T-cell (primary cell): ENCODE measurements around the gene KDM1B. TPM values are rescaled to one million over a fixed set of nuclear protein-coding genes. Genes with fewer than 3 reads are reported as not detected.

Source experiments
- ATAC-seq, 4 experiments: fragments of 200-7000 bp in 3 of 4; fragments of 150-1000 bp in 1 of 4; cut with Tn5 transposase; replicated peaks in 1 of 4; 1 replicate in 3 of 4; 2 replicates in 1 of 4; pipeline ENCODE4 v1.10.0; 2021; ENCODE audit warnings: moderate library complexity in 3 of 4, mild to moderate bottlenecking in 2 of 4, moderate number of reproducible peaks in 1 of 4
- CTCF ChIA-PET, 2 donors: fragments of 300-600 bp; sonication (Branson Sonifier 250); formaldehyde crosslinking; loops; one replicate each; lab custom pipeline; 2022; ENCODE audit warnings: antibody characterized with exemption in 2 of 2; lab: Charles Lee
- POLR2A ChIA-PET, 2 donors: fragments of 300-600 bp; sonication (Branson Sonifier 250); formaldehyde crosslinking; loops; one replicate each; lab custom pipeline; 2022; ENCODE audit warnings: antibody characterized with exemption in 2 of 2; lab: Charles Lee
- DNase-seq, 35 experiments: peaks; one replicate each; pipeline versions ENCODE4 v3.0.0 to v3.0.0-alpha.2; 2013 to 2023
- H3K27ac ChIP-seq: one replicate; pipeline ENCODE4 v1.5.1; 2013; ENCODE audit warnings: low read length
- H3K27me3 ChIP-seq, 2 experiments: replicated peaks in 1 of 2; 1 replicate in 1 of 2; 2 replicates in 1 of 2; pipeline versions ENCODE4 v1.6.1 to v1.7.0; 2013; ENCODE audit warnings: low read length in 1 of 2, mixed read lengths in 1 of 2; ENCODE audit not compliant: control insufficient read depth in 2 of 2, insufficient read depth in 2 of 2; ENCODE audit errors: extremely low read depth in 1 of 2
- H3K36me3 ChIP-seq, 2 donors: 1 replicate in 1 of 2; 2 replicates in 1 of 2; pipeline versions ENCODE4 v1.6.1 to v1.7.0; 2013; ENCODE audit warnings: low read length in 1 of 2; ENCODE audit not compliant: control insufficient read depth in 2 of 2, insufficient read depth in 1 of 2; ENCODE audit errors: extremely low read depth in 1 of 2
- H3K4me1 ChIP-seq, 2 experiments: 1 replicate in 1 of 2; 2 replicates in 1 of 2; pipeline versions ENCODE4 v1.6.1 to v1.7.0; 2013; ENCODE audit warnings: low read length in 2 of 2, mixed read lengths in 1 of 2; ENCODE audit not compliant: insufficient read depth in 2 of 2, control insufficient read depth in 1 of 2; ENCODE audit errors: extremely low read depth in 1 of 2
- H3K4me3 ChIP-seq, 2 donors: 1 replicate in 1 of 2; 2 replicates in 1 of 2; pipeline versions ENCODE4 v1.5.1 to v1.7.0; 2013; ENCODE audit warnings: mild to moderate bottlenecking in 2 of 2, low read length in 1 of 2, moderate library complexity in 1 of 2; ENCODE audit not compliant: control insufficient read depth in 1 of 2; ENCODE audit errors: extremely low read depth in 1 of 2
- H3K9me3 ChIP-seq: 2 replicates; pipeline ENCODE4 v1.7.0; 2013
- H3K27ac Mint-ChIP-seq, 2 donors: one replicate each; pipeline ENCODE4 v1.8.0; 2020 to 2021; ENCODE audit warnings: mild to moderate bottlenecking in 2 of 2, mixed read lengths in 2 of 2
- H3K27me3 Mint-ChIP-seq, 2 donors: one replicate each; pipeline ENCODE4 v1.8.0; 2021 to 2022; ENCODE audit warnings: mixed read lengths in 2 of 2
- H3K36me3 Mint-ChIP-seq: one replicate; pipeline ENCODE4 v1.8.0; 2021; ENCODE audit warnings: mixed read lengths
- H3K4me1 Mint-ChIP-seq, 3 donors: one replicate each; pipeline ENCODE4 v1.8.0; 2020 to 2022; ENCODE audit warnings: mixed read lengths in 3 of 3, mild to moderate bottlenecking in 1 of 3
- H3K4me3 Mint-ChIP-seq, 3 donors: one replicate each; pipeline ENCODE4 v1.8.0; 2020 to 2022; ENCODE audit warnings: mild to moderate bottlenecking in 3 of 3, mixed read lengths in 3 of 3, moderate library complexity in 3 of 3
- H3K9me3 Mint-ChIP-seq, 3 donors: one replicate each; pipeline ENCODE4 v1.8.0; 2020 to 2022; ENCODE audit warnings: mixed read lengths in 3 of 3
- WGBS: methylation state at CpG from one replicate; pipeline ENCODE4 v1.1.5; 2013; ENCODE audit warnings: missing lambda C conversion rate; ENCODE audit not compliant: insufficient coverage; 5-methylcytosine and 5-hydroxymethylcytosine counted together
- total RNA-seq, 35 experiments: library from RNA in 6 of 35; stranded (reverse) in 6 of 35; fragments of 120-200 nt in 1 of 35; gene quantifications; one replicate each; pipeline versions ENCODE4 v1.2.1 to v1.2.4 and lab custom pipeline; 2013 to 2026

KDM1B gene
- total RNA-seq, 5 donors from 2014 or later (not counting 1 experiment from before 2014, with no cell fraction given), result 9.0 to 10.7 (median 10.4) TPM

DNA sequence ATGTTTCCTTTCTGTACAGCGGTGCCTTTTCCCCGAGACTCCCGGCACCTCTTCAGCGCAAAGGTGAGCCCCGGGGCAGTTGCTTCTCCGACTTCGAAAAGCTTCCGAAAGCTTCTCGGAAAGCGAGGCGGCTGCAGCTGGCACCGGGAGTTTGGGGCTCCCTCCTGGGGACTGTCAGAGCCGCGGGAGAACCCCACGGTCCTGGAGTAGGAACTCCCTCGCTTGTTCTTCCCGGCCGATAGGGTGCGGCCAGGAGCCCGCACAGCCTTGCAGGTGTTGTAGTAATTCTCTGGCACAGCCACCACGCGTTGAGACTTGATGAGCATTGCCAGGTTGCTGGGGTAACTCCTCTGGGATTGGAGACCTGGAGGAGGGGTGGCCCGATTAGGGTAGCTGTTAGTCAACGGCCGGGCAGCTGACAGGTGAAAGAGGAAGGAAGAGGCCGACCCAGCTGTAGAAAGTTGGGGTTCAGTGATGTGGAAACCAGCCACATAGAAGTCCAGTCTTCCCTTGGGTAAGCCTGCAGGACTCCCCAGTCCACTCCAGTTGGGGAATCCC is 721 bp downstream of the KDM1B start:
- H3K36me3 Mint-ChIP-seq, result peaks cover 13% of the 10 kb centered on the region
- H3K9me3 Mint-ChIP-seq, result no peaks in the 10 kb centered on the region
- H3K4me1 ChIP-seq, result peaks cover 18 to 19% of the 10 kb centered on the region in 2 experiments
- H3K4me1 Mint-ChIP-seq, result peaks cover 29 to 50% (median 38%) of the 10 kb centered on the region in 3 donors
- peaks cover 0 to 4% of the 10 kb centered on the region in 2 donors for H3K36me3 ChIP-seq
- CTCF ChIA-PET, result interaction anchor here (0.6 to 0.7 kb wide), 2 partner anchors 23 to 102 kb away, joined by 5 read pairs; no protein-coding TSS in a partner anchor
- H3K27ac Mint-ChIP-seq, result peak overlapping the region; percentile 84 to 88
- H3K9me3 ChIP-seq, result no peaks in the 10 kb centered on the region
- no peaks in the 10 kb centered on the region for H3K27me3 Mint-ChIP-seq
- peak; percentile 10 to 18 (median 16) for ATAC-seq
- peak overlapping the region; percentile 80 to 95 for H3K4me3 ChIP-seq
- DNase-seq, result peak in 25 of 35 experiments; percentile 0 to 61 (median 23)
- POLR2A ChIA-PET, result interaction anchor here in 1 of 2 donors (0.6 kb wide), 1 partner anchor 97 kb away, joined by 10 read pairs; no protein-coding TSS in a partner anchor
- H3K27me3 ChIP-seq, result no peaks in the 10 kb centered on the region
- peak overlapping the region; percentile 85 to 97 (median 90) for H3K4me3 Mint-ChIP-seq
- 1% methylated on average over 24 of the region's 26 CpGs for WGBS
- H3K27ac ChIP-seq, result peak overlapping the region; percentile 83

DNA sequence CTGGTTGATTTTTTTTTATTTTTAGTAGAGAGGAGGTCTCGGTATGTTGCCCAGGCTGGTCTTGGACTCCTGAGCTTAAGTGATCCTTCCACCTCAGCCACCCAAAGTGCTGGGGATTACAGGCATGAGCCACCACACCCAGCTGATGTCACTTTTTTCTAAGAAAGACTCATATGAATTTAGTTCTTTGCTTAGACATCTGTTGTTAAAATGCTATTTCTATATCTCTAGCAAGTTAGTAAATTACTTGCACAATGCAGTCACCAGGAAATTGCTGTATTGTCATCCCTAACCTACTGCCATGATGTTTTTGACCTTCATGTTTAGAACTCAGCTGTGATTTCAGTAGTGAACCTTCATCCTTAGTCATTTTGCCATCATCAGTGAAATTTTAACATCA is 5.7 kb downstream of the KDM1B start:
- WGBS, result no CpG with 5 or more reads among the region's 1 CpG
- ATAC-seq, result no peak
- DNase-seq, result no peak
- H3K36me3 Mint-ChIP-seq, result peaks cover 41% of the 10 kb centered on the region
- H3K9me3 ChIP-seq, result no peaks in the 10 kb centered on the region
- no peaks in the 10 kb centered on the region for H3K27me3 Mint-ChIP-seq
- peaks cover 7 to 22% (median 14%) of the 10 kb centered on the region in 3 donors for H3K4me1 Mint-ChIP-seq
- no peak overlapping the region for H3K4me3 Mint-ChIP-seq
- no peak overlapping the region for H3K27ac ChIP-seq
- no peak overlapping the region for H3K4me3 ChIP-seq
- H3K27ac Mint-ChIP-seq, result no peak overlapping the region
- no peaks in the 10 kb centered on the region for H3K27me3 ChIP-seq
- peaks cover 4 to 27% of the 10 kb centered on the region in 2 donors for H3K36me3 ChIP-seq
- peaks cover 3 to 9% of the 10 kb centered on the region in 2 experiments for H3K4me1 ChIP-seq
- POLR2A ChIA-PET, result no interaction called here
- CTCF ChIA-PET, result interaction anchor here in 1 of 2 donors (0.7 kb wide), 1 partner anchor 11 kb away, joined by 7 read pairs; no protein-coding TSS in a partner anchor
- H3K9me3 Mint-ChIP-seq, result no peaks in the 10 kb centered on the region

DNA sequence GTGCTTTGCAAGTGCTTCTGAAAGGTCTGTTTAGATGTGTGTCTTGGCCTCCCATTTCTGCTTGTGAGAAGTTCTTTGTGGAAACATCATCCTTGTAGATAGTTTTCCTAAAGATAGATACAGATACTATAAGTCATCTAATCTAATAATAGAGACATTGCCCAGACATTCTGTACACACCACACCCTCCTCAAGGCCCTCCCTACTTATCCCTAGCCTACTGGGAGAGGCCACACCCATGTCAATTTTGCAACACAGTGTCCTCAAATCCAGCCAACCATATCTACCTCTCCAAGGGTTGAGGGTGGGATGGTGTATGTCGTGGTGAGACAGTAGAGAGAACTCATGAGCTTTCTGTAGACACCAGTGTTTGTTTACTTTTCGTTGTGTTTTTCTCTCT is 6.2 kb downstream of the KDM1B start:
- no peak for ATAC-seq
- Mint-ChIP-seq H3K4me3 (no peak overlapping the region), H3K36me3 (peaks cover 41% of the 10 kb centered on the region), H3K27me3 (no peaks in the 10 kb centered on the region), H3K27ac (no peak overlapping the region), H3K4me1 (peaks cover 2 to 17% (median 9%) of the 10 kb centered on the region in 3 donors), H3K9me3 (no peaks in the 10 kb centered on the region)
- no peak overlapping the region for H3K27ac ChIP-seq
- ChIA-PET CTCF (interaction anchor here in 1 of 2 donors (0.7 kb wide), 1 partner anchor 44 kb away, joined by 3 read pairs; no protein-coding TSS in a partner anchor), POLR2A (no interaction called here)
- no peaks in the 10 kb centered on the region for H3K27me3 ChIP-seq
- no peak for DNase-seq
- H3K36me3 ChIP-seq, result peaks cover 4 to 28% of the 10 kb centered on the region in 2 donors
- no peaks in the 10 kb centered on the region for H3K9me3 ChIP-seq
- no peak overlapping the region for H3K4me3 ChIP-seq
- WGBS, result no CpG with 5 or more reads among the region's 2 CpGs
- H3K4me1 ChIP-seq, result peaks cover 0 to 3% of the 10 kb centered on the region in 2 experiments

DNA sequence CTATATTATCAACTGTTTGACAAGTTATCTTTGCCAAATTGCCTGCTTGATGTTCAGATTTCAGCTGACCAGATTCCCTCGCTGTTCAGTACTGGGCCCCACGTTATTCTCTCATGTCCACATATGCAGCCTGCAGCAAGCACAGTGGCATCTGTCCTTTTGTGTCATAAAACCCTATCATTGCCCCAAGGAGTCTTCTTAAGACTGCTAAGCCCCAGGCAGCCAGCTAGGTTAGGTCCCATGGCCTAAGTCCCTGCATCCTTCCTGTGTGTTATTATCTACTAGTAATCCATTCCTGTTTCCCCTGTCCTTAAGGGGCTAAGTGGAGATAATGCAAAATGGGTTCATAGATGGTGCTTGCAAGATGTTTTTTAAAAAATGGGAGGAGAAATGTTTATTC is 7.2 kb downstream of the KDM1B start:
- Histone ChIP-seq H3K4me3 (no peak overlapping the region), H3K36me3 (peaks cover 10 to 33% of the 10 kb centered on the region in 2 donors), H3K9me3 (no peaks in the 10 kb centered on the region), H3K4me1 (no peaks in the 10 kb centered on the region), H3K27me3 (no peaks in the 10 kb centered on the region), H3K27ac (no peak overlapping the region)
- ATAC-seq (no peak), DNase-seq (no peak)
- CTCF ChIA-PET, result interaction anchor here (0.7 kb wide), 2 partner anchors 41 to 119 kb away, joined by 3 to 5 read pairs; no protein-coding TSS in a partner anchor
- no peak overlapping the region for H3K4me3 Mint-ChIP-seq
- 93% methylated on average over 2 of the region's 2 CpGs for WGBS
- no peaks in the 10 kb centered on the region for H3K27me3 Mint-ChIP-seq
- peaks cover 0 to 15% (median 7%) of the 10 kb centered on the region in 3 donors for H3K4me1 Mint-ChIP-seq
- H3K36me3 Mint-ChIP-seq, result peaks cover 41% of the 10 kb centered on the region
- no peak overlapping the region for H3K27ac Mint-ChIP-seq
- H3K9me3 Mint-ChIP-seq, result no peaks in the 10 kb centered on the region
- POLR2A ChIA-PET, result no interaction called here

DNA sequence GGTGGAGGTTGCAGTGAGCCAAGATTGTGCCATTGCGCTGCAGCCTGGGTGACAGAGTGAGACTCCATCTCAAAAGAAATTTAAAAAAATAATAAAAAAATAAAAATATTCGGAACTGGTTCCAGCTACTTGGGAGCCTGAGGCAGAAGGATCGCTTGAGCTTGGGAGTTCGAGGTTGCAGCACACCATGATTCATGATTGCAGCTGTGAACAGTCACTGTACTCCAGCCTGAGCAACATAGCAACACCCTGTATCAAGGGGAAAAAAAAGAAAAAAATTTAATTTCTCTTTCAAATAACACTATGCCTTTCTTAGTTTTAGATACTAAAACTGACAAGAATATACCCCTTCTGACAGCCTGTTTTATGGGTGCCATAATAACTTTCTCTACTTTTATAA is 10.5 kb downstream of the KDM1B start:
- Histone ChIP-seq H3K4me1 (no peaks in the 10 kb centered on the region), H3K27me3 (no peaks in the 10 kb centered on the region), H3K36me3 (peaks cover 21 to 44% of the 10 kb centered on the region in 2 donors), H3K9me3 (peaks cover 4% of the 10 kb centered on the region), H3K27ac (no peak overlapping the region), H3K4me3 (no peak overlapping the region)
- ChIA-PET CTCF (interaction anchor here in 1 of 2 donors (1.0 kb wide), 1 partner anchor 362 kb away, joined by 4 read pairs; no protein-coding TSS in a partner anchor), POLR2A (interaction anchor here in 1 of 2 donors (0.7 kb wide), 1 partner anchor 859 kb away, joined by 3 read pairs; no protein-coding TSS in a partner anchor)
- H3K27me3 Mint-ChIP-seq, result no peaks in the 10 kb centered on the region
- peaks cover 3 to 7% (median 7%) of the 10 kb centered on the region in 3 donors for H3K9me3 Mint-ChIP-seq
- DNase-seq (no peak), ATAC-seq (no peak)
- H3K4me3 Mint-ChIP-seq, result no peak overlapping the region
- H3K36me3 Mint-ChIP-seq, result peaks cover 54% of the 10 kb centered on the region
- no peak overlapping the region for H3K27ac Mint-ChIP-seq
- no peaks in the 10 kb centered on the region for H3K4me1 Mint-ChIP-seq
- WGBS, result no CpG with 5 or more reads among the region's 4 CpGs

DNA sequence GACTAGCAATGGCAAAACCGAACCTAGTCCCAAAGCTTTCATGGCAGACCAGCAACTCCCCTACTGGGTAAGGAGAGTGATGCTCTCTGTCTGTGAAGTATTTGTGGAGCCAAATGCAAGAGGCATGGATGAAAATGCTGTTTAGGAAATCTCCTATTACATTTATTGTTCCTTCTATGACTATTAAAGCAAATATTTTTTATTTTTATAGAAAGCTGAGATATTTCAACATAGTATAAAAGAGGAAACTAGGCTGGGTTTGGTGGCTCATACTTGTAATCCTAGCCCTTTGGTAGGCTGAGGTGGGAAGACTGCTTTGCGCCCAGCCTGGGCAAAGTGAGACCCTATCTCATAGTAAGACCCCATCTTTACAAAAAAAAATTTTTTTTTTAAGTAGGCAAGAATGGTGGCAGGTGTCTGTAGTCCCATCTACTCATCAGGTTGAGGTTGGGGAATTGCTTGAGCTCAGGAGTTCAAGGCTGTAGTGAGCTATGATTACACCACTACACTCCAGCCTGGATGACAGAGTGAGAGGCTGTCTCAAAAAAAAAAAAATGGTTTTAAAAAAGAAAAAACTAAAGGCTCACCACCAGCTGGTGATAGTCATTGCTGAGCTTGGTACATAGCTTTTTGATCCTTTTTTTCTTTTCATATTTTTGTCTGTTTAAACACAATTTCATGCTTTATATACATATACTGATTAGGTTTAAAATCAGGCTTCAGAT is 11.3 kb downstream of the KDM1B start:
- WGBS, result no CpG with 5 or more reads among the region's 2 CpGs
- peaks cover 4% of the 10 kb centered on the region for H3K9me3 ChIP-seq
- H3K27me3 ChIP-seq, result no peaks in the 10 kb centered on the region
- Mint-ChIP-seq H3K4me3 (no peak overlapping the region), H3K36me3 (peaks cover 54% of the 10 kb centered on the region), H3K9me3 (peaks cover 3 to 7% (median 7%) of the 10 kb centered on the region in 3 donors), H3K27me3 (no peaks in the 10 kb centered on the region), H3K27ac (no peak overlapping the region), H3K4me1 (no peaks in the 10 kb centered on the region)
- POLR2A ChIA-PET, result interaction anchor here in 1 of 2 donors (0.7 kb wide), 1 partner anchor 859 kb away, joined by 3 read pairs; no protein-coding TSS in a partner anchor
- no peaks in the 10 kb centered on the region for H3K4me1 ChIP-seq
- H3K27ac ChIP-seq, result no peak overlapping the region
- no peak for DNase-seq
- H3K36me3 ChIP-seq, result peaks cover 21 to 41% of the 10 kb centered on the region in 2 donors
- H3K4me3 ChIP-seq, result no peak overlapping the region
- no peak for ATAC-seq
- CTCF ChIA-PET, result interaction anchor here in 1 of 2 donors (1.0 kb wide), 1 partner anchor 363 kb away, joined by 4 read pairs; no protein-coding TSS in a partner anchor
